Skin of body (tissue), 2 donors: ENCODE results near the gene PRR35. TPM values are rescaled to one million over a fixed set of nuclear protein-coding genes. Genes with fewer than 3 reads are reported as not detected.

ENCODE experiments used
- small RNA-seq: library from RNA; depleted of rRNA; stranded (forward); fragments of <200 nt; gene quantifications from one replicate; pipeline ENCODE3, GENCODE V24; 2014; ENCODE audit warnings: low replicate concordance
- total RNA-seq: library from RNA; depleted of rRNA; stranded (reverse); fragments of >200 nt; gene quantifications from one replicate; pipeline ENCODE4 v1.2.3, GENCODE V29; 2014

PRR35 gene
- total RNA-seq, 1 donor from 2014 or later = not detected

Small RNA genes within 50 kb of the gene (small RNA-seq; reads per million reads assigned to genes)
- gene MIR3176 (0.47 reads per million, percentile 58 among the genes with 10 or more reads in this experiment), gene MIR5587 (not detected), gene Z98883.1 (not detected)

Other genes with a start within 250 kb of the PRR35 start
- 13.3 TPM for gene AXIN1, start 207.7 kb upstream of the PRR35 start, total RNA-seq
- gene MRPL28, start 189.9 kb upstream of the PRR35 start, total RNA-seq = 20.9 TPM
- gene PGAP6, start 178.4 kb upstream of the PRR35 start, total RNA-seq = 10.6 TPM
- 26.4 TPM for gene NME4, start 163.2 kb upstream of the PRR35 start, total RNA-seq
- gene DECR2, start 158.5 kb upstream of the PRR35 start, total RNA-seq = 7.2 TPM
- gene RAB11FIP3, start 134.7 kb upstream of the PRR35 start, total RNA-seq = 17.2 TPM
- gene CAPN15, start 32.7 kb upstream of the PRR35 start, total RNA-seq = 10.2 TPM
- 0.59 TPM for gene NHLRC4, start 6.6 kb downstream of the PRR35 start, total RNA-seq
- gene PIGQ, start 9.6 kb downstream of the PRR35 start, total RNA-seq = 10.4 TPM
- 14.8 TPM for gene RAB40C, start 29.7 kb downstream of the PRR35 start, total RNA-seq
- gene WFIKKN1, start 70.6 kb downstream of the PRR35 start, total RNA-seq = 0.20 TPM
- 22.9 TPM for gene METTL26, start 75.9 kb downstream of the PRR35 start, total RNA-seq
- 6.9 TPM for gene MCRIP2, start 81.4 kb downstream of the PRR35 start, total RNA-seq
- 15.1 TPM for gene WDR90, start 89.0 kb downstream of the PRR35 start, total RNA-seq
- 26.4 TPM for gene RHOT2, start 107.7 kb downstream of the PRR35 start, total RNA-seq
- gene RHBDL1, start 115.3 kb downstream of the PRR35 start, total RNA-seq = 1.2 TPM
- 49.1 TPM for gene STUB1, start 120.0 kb downstream of the PRR35 start, total RNA-seq
- gene JMJD8, start 123.9 kb downstream of the PRR35 start, total RNA-seq = 18.1 TPM
- gene WDR24, start 130.0 kb downstream of the PRR35 start, total RNA-seq = 2.3 TPM
- gene FBXL16, start 145.4 kb downstream of the PRR35 start, total RNA-seq = 0.30 TPM
- gene METRN, start 154.7 kb downstream of the PRR35 start, total RNA-seq = 6.2 TPM
- 6.3 TPM for gene ANTKMT, start 160.8 kb downstream of the PRR35 start, total RNA-seq
- 0.20 TPM for gene CCDC78, start 166.0 kb downstream of the PRR35 start, total RNA-seq
- 2.5 TPM for gene HAGHL, start 166.7 kb downstream of the PRR35 start, total RNA-seq
- gene CIAO3, start 180.6 kb downstream of the PRR35 start, total RNA-seq = 41.2 TPM
- 1.4 TPM for gene MSLN, start 200.3 kb downstream of the PRR35 start, total RNA-seq
- 7.8 TPM for gene RPUSD1, start 228.0 kb downstream of the PRR35 start, total RNA-seq
- gene CHTF18, start 228.2 kb downstream of the PRR35 start, total RNA-seq = 10.1 TPM
- not detected for gene GNG13, start 240.3 kb downstream of the PRR35 start, total RNA-seq